Measurements from ENCODE around the gene NR6A1. TPM values are rescaled to one million over a fixed set of nuclear protein-coding genes. Genes with fewer than 3 reads are reported as not detected.
A peak's percentile ranks its signal among the peaks of the same experiment; 100 is the strongest.

The NR6A1 gene
- total and polyA plus RNA-seq, 2 experiments from 2014 or later, result 0.16 TPM; not detected in 1

DNA sequence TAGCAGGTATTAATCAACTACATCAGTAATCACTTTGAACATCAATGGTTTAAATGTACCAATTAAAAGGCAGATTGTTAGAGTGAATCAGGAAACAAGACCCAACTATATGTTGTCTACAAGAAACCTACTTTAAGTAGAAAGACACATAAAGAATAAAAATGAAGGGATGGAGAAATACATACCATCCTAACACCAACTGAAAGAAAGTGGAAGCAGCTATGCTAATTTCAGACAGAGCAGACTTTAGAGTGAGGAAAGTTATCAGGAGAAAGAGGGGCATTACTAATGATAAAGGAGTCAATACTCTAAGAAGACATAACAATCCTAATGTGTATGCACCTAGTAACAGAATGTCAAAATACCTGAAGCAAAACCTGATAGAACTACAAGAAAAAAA lies 125.8 kb downstream of the NR6A1 start:
- DNase-seq, result no peak
- in situ Hi-C loops (cut with MboI), result no loop called here
- TF ChIP-seq EZH2phosphoT487 (IDR thresholded peaks at IDR 0.05; ENCODE audit: insufficient read depth, low read depth) (no peak), EZH2 (IDR thresholded peaks at IDR 0.05; ENCODE audit: insufficient read depth, poor library complexity, severe bottlenecking) (no peak)
- H3K4me3 ChIP-seq, result no peak overlapping the region
- H3K4me2 ChIP-seq (ENCODE audit: unreplicated experiment), result no peak overlapping the region
- H3K9me3 ChIP-seq (ENCODE audit: low read depth), result no peaks in the 10 kb centered on the region
- no peak overlapping the region for H2AFZ ChIP-seq
- H3K27ac ChIP-seq, result no peak overlapping the region
- no peaks in the 10 kb centered on the region for H3K27me3 ChIP-seq (replicated peaks; ENCODE audit: insufficient read depth)
- H3K4me1 ChIP-seq (ENCODE audit: insufficient read depth), result no peaks in the 10 kb centered on the region
- H3K36me3 ChIP-seq (ENCODE audit: low read depth), result no peaks in the 10 kb centered on the region
- no peak overlapping the region for H3K9ac ChIP-seq
- H3K79me2 ChIP-seq (ENCODE audit: insufficient read depth), result no peaks in the 10 kb centered on the region
- no peaks in the 10 kb centered on the region for H3K9me2 ChIP-seq (ENCODE audit: insufficient read depth)
- no peaks in the 10 kb centered on the region for H4K20me1 ChIP-seq (ENCODE audit: insufficient read depth)
- H3F3A ChIP-seq (ENCODE audit: insufficient read depth), result no peaks in the 10 kb centered on the region

GRCh38 chr9:124639637-124640036 lies 131.5 kb downstream of the NR6A1 start:
- H3K27ac ChIP-seq, result no peak overlapping the region
- no peaks in the 10 kb centered on the region for H3K79me2 ChIP-seq (ENCODE audit: insufficient read depth)
- H3K36me3 ChIP-seq (ENCODE audit: low read depth), result no peaks in the 10 kb centered on the region
- H2AFZ ChIP-seq, result no peak overlapping the region
- H3F3A ChIP-seq (ENCODE audit: insufficient read depth), result no peaks in the 10 kb centered on the region
- H3K9me3 ChIP-seq (ENCODE audit: low read depth), result no peaks in the 10 kb centered on the region
- no peak for TF ChIP-seq EZH2phosphoT487 (IDR thresholded peaks at IDR 0.05; ENCODE audit: insufficient read depth, low read depth)
- TF ChIP-seq EZH2 (IDR thresholded peaks at IDR 0.05; ENCODE audit: insufficient read depth, poor library complexity, severe bottlenecking), result no peak
- in situ Hi-C loops (cut with MboI), result no loop called here
- H3K9me2 ChIP-seq (ENCODE audit: insufficient read depth), result no peaks in the 10 kb centered on the region
- H3K4me2 ChIP-seq (ENCODE audit: unreplicated experiment), result no peak overlapping the region
- DNase-seq, result no peak
- no peak overlapping the region for H3K4me3 ChIP-seq
- no peaks in the 10 kb centered on the region for H4K20me1 ChIP-seq (ENCODE audit: insufficient read depth)
- no peaks in the 10 kb centered on the region for H3K27me3 ChIP-seq (replicated peaks; ENCODE audit: insufficient read depth)
- H3K4me1 ChIP-seq (ENCODE audit: insufficient read depth), result no peaks in the 10 kb centered on the region
- no peak overlapping the region for H3K9ac ChIP-seq

- in situ Hi-C loops (cut with MboI), result no loop called here
Observed at GRCh38 chr9:124635285-124635684, 135.8 kb downstream of the NR6A1 start.

DNA sequence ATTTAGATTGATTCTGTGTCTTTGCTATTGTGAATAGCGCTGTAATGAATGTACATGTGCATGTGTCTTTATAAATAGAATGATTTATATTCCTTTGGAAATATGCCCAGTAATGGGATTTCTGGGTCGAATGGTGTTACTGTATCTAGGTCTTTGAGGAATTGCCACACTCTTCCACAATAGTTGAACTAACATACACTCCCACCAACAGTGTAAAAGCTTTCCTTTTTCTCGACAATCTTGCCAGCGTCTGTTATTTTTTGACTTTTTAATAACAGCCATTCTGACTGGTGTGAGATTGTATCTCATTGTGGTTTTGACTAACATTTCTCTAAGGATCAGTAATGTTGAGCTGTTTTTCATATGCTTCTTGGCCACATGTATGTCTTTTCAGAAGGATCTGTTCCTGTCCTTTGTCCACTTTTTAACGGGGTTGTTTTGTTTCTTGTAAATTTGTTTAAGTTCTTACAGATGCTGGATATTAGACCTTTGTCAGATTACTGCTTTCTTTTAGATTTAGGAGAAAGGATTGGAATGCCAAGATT lies 139.0 kb downstream of the NR6A1 start:
- H3K4me2 ChIP-seq (ENCODE audit: unreplicated experiment), result peak overlapping the region; percentile 62
- no peaks in the 10 kb centered on the region for H4K20me1 ChIP-seq (ENCODE audit: insufficient read depth)
- TF ChIP-seq EZH2 (IDR thresholded peaks at IDR 0.05; ENCODE audit: insufficient read depth, poor library complexity, severe bottlenecking), result no peak
- no peak for TF ChIP-seq EZH2phosphoT487 (IDR thresholded peaks at IDR 0.05; ENCODE audit: insufficient read depth, low read depth)
- H3K9ac ChIP-seq, result peak overlapping the region; percentile 69
- H2AFZ ChIP-seq, result peak overlapping the region; percentile 71
- H3K36me3 ChIP-seq (ENCODE audit: low read depth), result no peaks in the 10 kb centered on the region
- H3K27me3 ChIP-seq (replicated peaks; ENCODE audit: insufficient read depth), result no peaks in the 10 kb centered on the region
- peaks cover 23% of the 10 kb centered on the region for H3K4me1 ChIP-seq (ENCODE audit: insufficient read depth)
- H3K4me3 ChIP-seq, result peak overlapping the region; percentile 53
- peak overlapping the region; percentile 61 for H3K27ac ChIP-seq
- in situ Hi-C loops (cut with MboI), result no loop called here
- no peaks in the 10 kb centered on the region for H3K9me3 ChIP-seq (ENCODE audit: low read depth)
- WGBS, 2 experiments (ENCODE audit: low coverage in 1 of 2, low lambda C conversion rate in 2 of 2, missing lambda C conversion rate in 2 of 2), result 0% methylated on average over 5 of the region's 5 CpGs
- DNase-seq, result peak; percentile 70
- no peaks in the 10 kb centered on the region for H3K9me2 ChIP-seq (ENCODE audit: insufficient read depth)
- H3F3A ChIP-seq (ENCODE audit: insufficient read depth), result peaks cover 25% of the 10 kb centered on the region
- H3K79me2 ChIP-seq (ENCODE audit: insufficient read depth), result no peaks in the 10 kb centered on the region

More at GRCh38 chr9:124635285-124635684, 135.8 kb downstream of the NR6A1 start:
- H3K27me3 ChIP-seq (replicated peaks; ENCODE audit: insufficient read depth), result no peaks in the 10 kb centered on the region
- no peak overlapping the region for H3K9ac ChIP-seq
- no peak for DNase-seq
- 92 to 95% methylated on average over 5 of the region's 5 CpGs for WGBS, 2 experiments (ENCODE audit: low coverage in 1 of 2, low lambda C conversion rate in 2 of 2, missing lambda C conversion rate in 2 of 2)
- H3K4me1 ChIP-seq (ENCODE audit: insufficient read depth), result peaks cover 16% of the 10 kb centered on the region
- H3K4me3 ChIP-seq, result no peak overlapping the region
- no peaks in the 10 kb centered on the region for H3K9me2 ChIP-seq (ENCODE audit: insufficient read depth)
- no peak overlapping the region for H3K4me2 ChIP-seq (ENCODE audit: unreplicated experiment)
- H3K79me2 ChIP-seq (ENCODE audit: insufficient read depth), result no peaks in the 10 kb centered on the region
- no peak overlapping the region for H2AFZ ChIP-seq
- no peaks in the 10 kb centered on the region for H3K36me3 ChIP-seq (ENCODE audit: low read depth)
- no peaks in the 10 kb centered on the region for H3K9me3 ChIP-seq (ENCODE audit: low read depth)
- H3F3A ChIP-seq (ENCODE audit: insufficient read depth), result peaks cover 15% of the 10 kb centered on the region
- H3K27ac ChIP-seq, result no peak overlapping the region
- TF ChIP-seq EZH2 (IDR thresholded peaks at IDR 0.05; ENCODE audit: insufficient read depth, poor library complexity, severe bottlenecking) (no peak), EZH2phosphoT487 (IDR thresholded peaks at IDR 0.05; ENCODE audit: insufficient read depth, low read depth) (no peak)
- no peaks in the 10 kb centered on the region for H4K20me1 ChIP-seq (ENCODE audit: insufficient read depth)

- Histone ChIP-seq H3K9me3 (ENCODE audit: low read depth) (no peaks in the 10 kb centered on the region), H3K36me3 (ENCODE audit: low read depth) (no peaks in the 10 kb centered on the region), H3K27ac (no peak overlapping the region), H3K9me2 (ENCODE audit: insufficient read depth) (no peaks in the 10 kb centered on the region), H3K79me2 (ENCODE audit: insufficient read depth) (no peaks in the 10 kb centered on the region), H3K4me1 (ENCODE audit: insufficient read depth) (peaks cover 23% of the 10 kb centered on the region), H2AFZ (no peak overlapping the region), H3K4me2 (ENCODE audit: unreplicated experiment) (no peak overlapping the region), H3F3A (ENCODE audit: insufficient read depth) (peaks cover 30% of the 10 kb centered on the region), H3K9ac (no peak overlapping the region), H4K20me1 (ENCODE audit: insufficient read depth) (no peaks in the 10 kb centered on the region), H3K4me3 (no peak overlapping the region), H3K27me3 (replicated peaks; ENCODE audit: insufficient read depth) (no peaks in the 10 kb centered on the region)
- in situ Hi-C loops (cut with MboI), result no loop called here
- DNase-seq, result no peak
- TF ChIP-seq EZH2phosphoT487 (IDR thresholded peaks at IDR 0.05; ENCODE audit: insufficient read depth, low read depth), result no peak
- TF ChIP-seq EZH2 (IDR thresholded peaks at IDR 0.05; ENCODE audit: insufficient read depth, poor library complexity, severe bottlenecking), result no peak
Observed at GRCh38 chr9:124631326-124631725, 139.8 kb downstream of the NR6A1 start.
